Globus pallidus (tissue), 1 donor: ENCODE data around the gene EFCAB12.

Experiments
- DNase-seq: peaks from one replicate; pipeline ENCODE4 v3.0.0-alpha.2; 2015; ENCODE audit warnings: low spot score

EFCAB12 gene

DNA sequence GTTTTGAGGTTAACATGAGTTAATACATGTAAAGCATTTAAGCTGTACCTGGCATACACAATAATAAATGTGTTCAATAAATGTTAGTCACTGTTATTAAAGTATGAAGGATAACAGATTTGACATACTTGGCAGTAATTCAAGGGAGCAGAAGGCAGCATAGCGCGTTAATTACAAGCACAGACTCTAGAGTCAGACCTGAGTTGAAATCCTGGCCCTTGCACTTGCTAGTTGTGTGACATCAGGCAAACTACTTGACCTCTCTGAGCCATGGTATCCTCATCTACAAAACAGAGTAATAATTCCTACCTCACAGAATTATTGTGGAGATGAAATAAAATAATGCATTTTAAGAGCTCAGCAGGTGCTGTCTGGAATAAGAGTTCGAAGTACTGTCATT is 17.0 kb upstream of the EFCAB12 start:
- no peak for DNase-seq

DNA sequence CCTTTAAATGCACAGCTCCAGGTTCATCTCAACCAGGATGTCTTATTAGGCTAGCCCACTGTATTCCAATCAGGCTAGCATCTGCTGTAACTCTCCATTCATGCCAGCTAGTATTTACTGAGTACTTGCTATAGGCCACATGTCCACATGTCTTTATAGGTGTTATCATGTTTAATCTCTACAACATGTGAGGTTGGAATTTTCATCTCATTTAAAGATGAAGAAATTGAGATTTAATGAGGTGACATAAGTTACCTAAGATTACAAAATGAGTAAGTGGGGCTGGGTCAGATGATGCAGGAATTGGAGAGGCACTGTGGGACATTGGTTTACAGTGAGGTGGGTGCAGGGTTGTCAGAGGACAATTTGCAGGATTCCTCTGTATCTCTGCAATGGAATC is 14.5 kb upstream of the EFCAB12 start:
- no peak for DNase-seq

GRCh38 chr3:129442486-129442885 is 14.1 kb upstream of the EFCAB12 start:
- no peak for DNase-seq

- DNase-seq, result peak; percentile 60
These were observed 13.3 kb upstream of the EFCAB12 start for GRCh38 chr3:129441782-129442181.

GRCh38 chr3:129441215-129441614 is 12.8 kb upstream of the EFCAB12 start:
- DNase-seq, result no peak

DNA sequence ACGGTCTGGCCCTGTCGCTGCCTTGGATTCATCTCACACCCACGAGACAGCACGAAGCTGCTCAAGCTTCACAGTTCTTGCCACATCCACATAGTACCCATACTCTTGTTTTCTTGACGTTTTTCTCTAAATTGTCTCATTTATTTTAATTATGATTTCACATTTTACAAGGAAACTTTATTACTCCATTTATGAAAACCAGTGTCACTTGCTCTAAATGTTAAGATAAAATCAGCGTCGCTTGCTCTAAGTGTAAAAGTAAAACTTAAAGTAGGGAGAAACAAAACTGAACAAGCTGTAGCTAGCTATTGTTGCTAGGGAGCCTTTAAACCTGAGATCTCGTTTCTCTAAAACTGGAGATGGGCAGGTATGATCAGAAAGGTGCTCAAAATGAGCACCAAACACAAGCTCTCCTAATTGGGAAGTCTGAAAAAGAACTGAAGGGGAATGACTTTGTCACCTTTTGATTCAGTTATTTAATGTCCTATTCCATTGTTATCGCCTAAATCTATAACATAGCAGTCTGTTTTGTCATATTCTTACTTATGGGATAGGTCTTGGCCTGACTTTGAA is 12.3 kb upstream of the EFCAB12 start:
- DNase-seq, result no peak

DNA sequence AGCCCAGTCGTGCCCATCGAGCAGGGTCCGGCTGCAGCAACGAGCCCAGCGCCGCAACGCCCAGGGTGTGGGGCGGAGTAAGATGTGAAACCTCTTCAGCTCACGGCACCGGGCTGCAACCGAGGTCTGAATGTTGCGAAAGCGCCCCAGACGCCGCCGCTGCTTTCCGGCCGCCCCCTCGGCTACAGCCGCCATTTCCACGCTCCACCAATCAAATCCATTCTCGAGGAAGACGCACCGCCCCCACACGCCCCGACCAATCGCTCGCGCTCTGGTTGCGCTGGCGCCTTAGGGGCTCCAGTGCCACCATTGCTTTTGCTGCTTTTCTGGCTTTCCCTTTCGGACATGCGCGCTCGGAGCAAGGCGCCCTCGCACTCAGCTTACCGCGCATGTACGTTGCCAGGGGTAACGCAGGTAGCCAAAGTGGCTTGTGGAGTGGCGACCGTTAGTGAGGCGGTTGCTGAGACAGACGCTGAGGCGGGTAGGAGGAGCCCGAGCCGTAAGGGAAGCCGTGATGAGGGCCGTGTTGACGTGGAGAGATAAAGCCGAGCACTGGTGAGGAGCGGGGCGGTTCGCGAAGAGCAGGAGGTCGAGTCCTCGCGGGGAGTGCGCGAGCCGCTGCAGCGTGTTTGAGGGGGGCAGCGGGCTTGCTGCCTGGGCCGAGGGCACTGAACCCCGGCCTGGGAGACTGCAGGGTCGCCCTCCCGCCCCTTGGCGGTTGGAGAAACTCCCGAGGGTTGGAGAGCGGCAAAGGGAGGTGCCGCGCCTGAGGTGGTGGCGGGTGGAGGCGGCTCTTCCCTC is 11.6 kb upstream of the EFCAB12 start, which contains the start of the genes IFT122 and MBD4:
TSS of gene IFT122 (plus strand) at position 408 of the 801 bp plus-strand sequence. CDS start at position 515, 107 bp downstream.
TSS of gene MBD4 (minus strand) at position 132 of the 801 bp plus-strand sequence. CDS start at position 17, 115 bp downstream.
- peak; percentile 98 for DNase-seq

DNA sequence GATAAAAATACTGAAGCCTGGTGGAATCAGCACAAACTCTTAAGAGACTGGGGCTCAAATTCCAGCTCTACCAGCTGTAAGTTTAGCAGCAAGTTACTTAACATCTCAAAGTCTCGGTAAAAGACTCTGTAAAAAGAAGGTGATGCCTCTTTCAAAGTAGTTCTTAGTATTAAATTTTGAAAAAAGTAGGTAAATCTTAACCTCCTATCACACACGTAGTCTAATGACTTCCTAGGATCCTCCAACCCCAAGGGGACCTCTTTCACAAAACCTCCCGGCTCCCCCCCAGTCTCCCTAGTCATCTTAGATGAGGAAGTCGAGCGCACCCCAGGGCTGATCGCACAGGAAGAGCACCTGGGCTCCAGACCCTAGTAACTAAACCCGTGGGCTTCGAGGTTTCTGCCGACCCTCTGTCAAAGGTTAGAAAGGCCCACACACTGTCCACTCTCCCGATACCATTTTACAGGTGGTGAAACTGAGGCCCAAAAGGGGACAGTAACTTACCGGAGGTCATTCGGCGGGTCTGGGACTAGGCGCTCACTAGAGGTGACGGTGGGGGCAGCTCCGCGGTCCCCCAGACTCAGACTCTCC is 10.9 kb upstream of the EFCAB12 start:
- DNase-seq, result no peak

DNA sequence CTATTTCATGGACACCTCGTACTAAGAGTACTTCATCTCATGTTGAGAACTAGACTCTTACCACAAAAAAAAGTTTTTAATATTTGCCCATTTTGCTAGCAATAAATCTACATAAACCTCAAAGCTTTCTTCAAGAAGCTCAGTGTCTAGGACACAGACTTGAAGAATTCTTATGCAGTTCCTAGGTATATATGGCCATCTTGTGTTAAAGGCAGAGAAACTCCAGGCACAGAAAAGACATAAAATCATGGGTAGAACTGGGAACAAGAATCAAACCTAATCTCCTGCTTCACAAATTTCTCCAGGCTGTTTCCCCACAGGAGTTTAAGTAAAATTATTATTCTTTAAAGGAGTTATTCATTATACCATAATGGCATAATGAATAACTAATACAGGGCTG is 6.9 kb upstream of the EFCAB12 start:
- DNase-seq, result no peak

- DNase-seq, result no peak
These were observed 5.7 kb upstream of the EFCAB12 start for GRCh38 chr3:129434140-129434539.

DNA sequence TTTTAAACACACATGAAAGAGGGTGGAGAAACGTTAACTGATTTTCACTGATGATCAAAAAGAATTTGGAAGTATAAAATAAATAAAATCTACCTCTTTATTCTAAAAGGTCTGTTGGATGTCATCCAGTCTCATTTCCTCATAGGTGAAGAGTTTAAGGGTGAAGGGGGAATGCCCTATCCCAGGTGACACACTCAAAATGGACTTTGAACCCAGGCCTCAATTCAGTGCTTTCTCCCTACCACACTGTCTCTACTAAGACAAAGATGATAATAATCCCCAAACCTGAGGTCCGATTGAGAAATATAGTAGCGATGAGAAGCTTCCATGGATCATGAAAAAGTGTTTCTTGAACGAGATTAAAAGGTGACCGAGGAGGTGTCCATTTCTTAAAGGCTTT is 5.1 kb upstream of the EFCAB12 start:
- DNase-seq, result no peak

DNA sequence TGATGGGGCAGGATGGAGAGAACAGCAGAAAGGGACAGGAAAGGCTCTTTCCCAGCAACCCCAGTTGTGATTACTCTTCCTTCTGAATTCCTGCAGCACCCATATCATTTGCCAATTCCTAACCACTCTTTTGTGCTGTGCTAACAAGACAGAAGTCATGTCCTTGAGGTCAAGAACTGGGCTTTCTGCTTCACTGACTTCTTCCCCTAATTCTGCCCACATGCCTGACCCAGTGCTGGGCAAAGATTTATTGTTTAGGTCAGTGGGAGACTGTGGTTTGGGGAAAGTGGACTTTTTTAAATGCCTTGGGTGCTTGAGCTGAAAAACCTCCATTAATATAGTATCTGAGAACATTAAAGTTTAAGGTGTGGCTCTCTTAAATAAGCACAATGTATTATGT is 4.2 kb upstream of the EFCAB12 start:
- no peak for DNase-seq

GRCh38 chr3:129432036-129432435 is 3.6 kb upstream of the EFCAB12 start:
- no peak for DNase-seq

GRCh38 chr3:129429602-129430001 is 1.2 kb upstream of the EFCAB12 start:
- DNase-seq, result no peak

GRCh38 chr3:129429080-129429451 is 630 bp upstream of the EFCAB12 start:
- no peak for DNase-seq

DNA sequence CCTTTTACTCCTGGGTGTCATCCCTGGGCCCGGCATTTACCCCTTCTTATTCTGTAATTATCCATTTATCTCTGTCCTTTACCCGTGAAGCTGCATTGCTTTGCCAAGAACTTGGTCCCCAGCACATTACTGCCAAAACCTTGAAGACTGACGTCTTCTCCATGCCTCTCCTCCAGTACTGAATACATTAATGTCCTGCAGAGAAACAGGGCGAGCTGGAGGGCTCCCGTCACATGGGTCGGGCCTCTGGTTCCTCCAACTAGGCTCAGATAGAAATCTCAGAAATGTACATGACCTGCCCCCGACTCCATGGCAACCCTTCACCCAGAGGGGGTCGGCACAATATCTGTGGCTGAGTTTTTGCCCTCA is 445 bp downstream of the EFCAB12 start:
- no peak for DNase-seq

- DNase-seq, result no peak
These were observed 2.8 kb downstream of the EFCAB12 start for GRCh38 chr3:129425619-129426018.

DNA sequence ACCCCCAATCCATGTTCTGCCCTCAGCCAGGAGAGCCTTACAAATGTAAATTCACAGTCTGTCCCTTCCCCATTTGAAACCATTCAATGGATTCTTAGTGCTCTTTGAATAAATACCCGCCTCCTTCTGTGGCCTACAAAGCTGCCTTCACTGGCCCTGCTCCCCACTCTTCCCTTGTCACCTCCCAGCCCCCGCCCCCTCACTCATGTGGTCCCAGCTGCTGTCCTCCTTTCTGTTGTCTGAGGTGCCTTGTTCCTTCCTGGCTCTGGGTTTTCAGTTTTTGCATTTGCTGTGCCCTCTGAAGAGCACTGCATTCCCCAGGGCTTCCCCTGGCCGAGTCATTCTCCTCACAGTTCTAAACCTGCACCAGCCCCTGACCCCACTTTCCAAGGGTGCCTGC is 3.2 kb downstream of the EFCAB12 start:
- DNase-seq, result no peak

DNA sequence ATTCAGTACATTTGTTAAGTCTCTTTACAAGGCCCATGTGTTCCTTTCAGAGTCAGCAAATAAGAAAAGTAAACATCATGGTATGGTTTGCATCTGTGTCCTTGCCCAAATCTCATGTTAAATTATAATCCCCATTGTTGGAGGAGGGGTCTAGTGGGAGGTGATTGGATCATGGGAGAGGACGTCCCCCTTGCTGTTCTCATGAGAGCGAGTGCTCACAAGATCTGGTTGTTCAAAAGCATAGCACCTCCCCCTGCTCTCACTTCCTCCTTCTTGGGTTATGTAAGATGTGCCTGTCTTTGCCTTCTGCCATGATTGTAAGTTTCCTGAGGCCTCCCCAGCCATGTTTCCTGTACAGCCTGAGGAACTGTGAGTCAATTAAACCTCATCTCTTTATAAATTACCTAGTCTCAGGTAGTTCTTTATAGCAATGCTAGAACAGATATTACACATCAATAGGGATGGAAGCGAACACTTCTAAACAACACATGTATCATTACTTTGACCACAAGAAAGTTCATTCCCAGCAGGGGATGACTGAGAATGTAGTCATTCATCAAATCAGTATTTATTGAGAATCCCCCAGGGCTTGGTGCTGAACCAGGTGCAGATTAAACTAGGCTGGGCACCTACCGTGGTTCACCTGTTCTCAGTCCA is 4.1 kb downstream of the EFCAB12 start:
- DNase-seq, result no peak

GRCh38 chr3:129422897-129423296 is 5.5 kb downstream of the EFCAB12 start:
- DNase-seq, result no peak

- no peak for DNase-seq
These were observed 6.3 kb downstream of the EFCAB12 start for GRCh38 chr3:129421988-129422745.

- no peak for DNase-seq
These were observed 7.1 kb downstream of the EFCAB12 start for GRCh38 chr3:129421236-129421883.
